ENCODE measurements around the gene FAM20C. TPM values are rescaled to one million over a fixed set of nuclear protein-coding genes. Genes with fewer than 3 reads are reported as not detected.

Gene FAM20C
- total RNA-seq, 1 donor from 2014 or later: 58.8 TPM

- H3K36me3 ChIP-seq: no peaks in the 10 kb centered on the region
- no peak for TF ChIP-seq CTCF (IDR thresholded peaks at IDR 0.05)
- no peaks in the 10 kb centered on the region for H3K4me1 ChIP-seq
- no peak overlapping the region for H3K27ac ChIP-seq
- H3K4me3 ChIP-seq: no peak overlapping the region
- H3K9me3 ChIP-seq: no peaks in the 10 kb centered on the region
- ATAC-seq: peak; percentile 5
- intact Hi-C loops (cut with DNase I): no loop called here
- no peak for DNase-seq
- no peaks in the 10 kb centered on the region for H3K27me3 ChIP-seq
Observed at GRCh38 chr7:304574-305409, 112.4 kb downstream of the FAM20C start.

- no peaks in the 10 kb centered on the region for H3K4me1 ChIP-seq
Observed at GRCh38 chr7:305410-306151, 113.2 kb downstream of the FAM20C start.

DNA sequence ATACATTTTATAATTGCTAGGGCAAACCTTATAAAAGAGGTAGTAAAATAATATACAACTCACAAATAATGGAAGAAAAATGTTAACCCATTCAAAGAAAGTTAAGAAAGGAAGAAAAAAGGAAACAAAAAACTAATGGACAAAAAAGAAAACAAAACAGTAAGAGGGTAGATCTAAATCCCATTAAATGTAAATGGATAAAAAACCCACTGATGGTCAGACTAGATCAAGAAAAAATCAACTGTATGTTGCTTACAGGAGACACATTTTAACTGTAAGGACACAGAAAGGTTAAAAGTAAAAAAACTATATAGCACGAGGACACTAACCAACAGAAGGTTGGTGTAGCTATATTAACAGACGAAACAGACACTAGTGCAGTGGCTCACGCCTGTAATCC, 115.6 kb downstream of the FAM20C start:
- Histone ChIP-seq H3K27ac (no peak overlapping the region), H3K4me3 (no peak overlapping the region), H3K9me3 (no peaks in the 10 kb centered on the region), H3K36me3 (no peaks in the 10 kb centered on the region), H3K4me1 (no peaks in the 10 kb centered on the region), H3K27me3 (peaks cover 4% of the 10 kb centered on the region)
- no peak for ATAC-seq
- intact Hi-C loops (cut with DNase I): no loop called here
- no peak for TF ChIP-seq CTCF (IDR thresholded peaks at IDR 0.05)
- DNase-seq: no peak

More at GRCh38 chr7:305410-306151, 113.2 kb downstream of the FAM20C start:
- no peak overlapping the region for H3K4me3 ChIP-seq
- no peak for ATAC-seq
- no peaks in the 10 kb centered on the region for H3K36me3 ChIP-seq
- no peaks in the 10 kb centered on the region for H3K9me3 ChIP-seq
- peak; percentile 52 for DNase-seq
- no peak overlapping the region for H3K27ac ChIP-seq
- intact Hi-C loops (cut with DNase I): no loop called here
- no peaks in the 10 kb centered on the region for H3K27me3 ChIP-seq
- no peak for TF ChIP-seq CTCF (IDR thresholded peaks at IDR 0.05)

DNA sequence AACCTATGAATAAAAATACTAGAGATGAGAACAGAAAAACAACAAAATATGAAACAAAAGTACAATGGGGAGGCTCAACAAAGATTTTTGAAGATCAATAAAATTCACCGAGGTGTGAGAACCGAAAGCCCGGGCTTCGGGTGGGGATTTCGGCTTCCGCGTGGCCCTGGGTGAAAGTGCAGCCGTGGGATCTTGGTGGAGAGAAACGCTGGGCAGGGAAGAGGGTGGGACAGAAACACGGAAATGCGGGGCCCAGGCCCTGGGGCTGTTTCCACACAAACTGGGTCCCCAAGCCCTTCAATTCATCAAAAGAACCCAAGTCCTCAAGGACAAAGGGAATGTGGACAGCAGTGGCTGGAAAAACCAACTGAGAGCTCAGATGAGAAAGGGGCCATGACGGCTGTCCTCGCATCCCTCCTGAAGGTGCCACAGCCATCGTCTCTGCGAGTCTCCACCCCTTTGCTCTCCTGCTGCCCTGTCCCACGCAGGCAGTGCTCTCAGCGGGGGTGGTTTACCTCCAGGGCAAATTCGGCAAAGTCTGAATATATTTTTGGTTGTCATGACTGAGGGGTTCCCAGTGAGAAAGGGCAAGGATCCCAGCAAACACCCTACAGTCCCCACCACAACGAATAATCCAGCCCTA, 117.3 kb downstream of the FAM20C start:
- H3K27me3 ChIP-seq: peaks cover 10% of the 10 kb centered on the region
- TF ChIP-seq CTCF (IDR thresholded peaks at IDR 0.05): no peak
- ATAC-seq (no peak), DNase-seq (peak; percentile 36)
- no peaks in the 10 kb centered on the region for H3K36me3 ChIP-seq
- no peak overlapping the region for H3K27ac ChIP-seq
- H3K4me3 ChIP-seq: no peak overlapping the region
- no peaks in the 10 kb centered on the region for H3K4me1 ChIP-seq
- H3K9me3 ChIP-seq: no peaks in the 10 kb centered on the region
- intact Hi-C loops (cut with DNase I): no loop called here

Other genes with a start within 250 kb of the FAM20C start
- not detected for gene FOXL3, start 97.6 kb downstream of the FAM20C start, total RNA-seq